GM12878 (cell line): ENCODE data around the gene POLR2F.

Experiments used
- ATF2 ChIP-seq: IDR thresholded peaks from 2 replicates; pipeline ENCODE4 v1.6.1; 2012; ENCODE audit warnings: low read length, inconsistent platforms
- EZH2 ChIP-seq: IDR thresholded peaks from 2 replicates; pipeline ENCODE4 v1.6.1; 2012; ENCODE audit warnings: low read depth, mild to moderate bottlenecking, control low read depth, inconsistent platforms, low read length, borderline replicate concordance; ENCODE audit not compliant: control insufficient read depth
- RCOR1 ChIP-seq: conservative IDR thresholded peaks from 2 replicates; pipeline ENCODE4 v1.6.1; 2012; ENCODE audit warnings: low read depth, low read length, improper control_type of control experiment
- TAF1 ChIP-seq: IDR thresholded peaks from 2 replicates; pipeline ENCODE4 v1.6.1; 2011; ENCODE audit warnings: mild to moderate bottlenecking, low read depth, low read length, borderline replicate concordance
- TCF7 ChIP-seq: IDR thresholded peaks from 2 replicates; pipeline ENCODE4 v1.6.1; 2014; ENCODE audit warnings: antibody characterized with exemption, borderline replicate concordance
- USF2 ChIP-seq: IDR thresholded peaks from 2 replicates; pipeline ENCODE4 v1.6.1; 2011; ENCODE audit warnings: low read depth, low read length, improper control_type of control experiment, borderline replicate concordance

GRCh38 chr22:37943136-37943824 is 10.2 kb upstream of the POLR2F start:
- TF ChIP-seq RCOR1 = no peak
- no peak for TF ChIP-seq TCF7
- no peak for TF ChIP-seq ATF2
- TF ChIP-seq USF2 = no peak
- TF ChIP-seq TAF1 = no peak
- TF ChIP-seq EZH2 = no peak
